ENCODE measurements around the gene PTPRE.

Gene PTPRE

DNA sequence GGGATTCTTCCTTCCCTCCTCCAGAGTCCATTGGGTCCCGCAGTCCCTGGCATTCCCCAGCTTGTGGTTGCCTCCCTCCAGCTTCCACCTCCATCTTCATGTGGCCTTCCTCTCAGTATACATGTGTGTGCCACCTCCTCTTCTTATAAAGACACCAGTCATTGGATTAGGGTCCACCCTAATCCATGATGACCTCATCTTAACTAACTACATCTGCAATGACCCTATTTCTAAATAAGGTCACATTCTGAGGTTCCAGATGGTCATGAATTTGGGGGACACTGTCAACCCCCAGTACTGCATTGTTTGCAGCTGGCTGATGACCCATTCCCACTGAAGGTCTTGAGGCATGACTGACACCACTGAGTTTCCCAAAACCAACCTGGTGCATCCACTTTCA is 99.0 kb downstream of the PTPRE start:
- no peak for DNase-seq

DNA sequence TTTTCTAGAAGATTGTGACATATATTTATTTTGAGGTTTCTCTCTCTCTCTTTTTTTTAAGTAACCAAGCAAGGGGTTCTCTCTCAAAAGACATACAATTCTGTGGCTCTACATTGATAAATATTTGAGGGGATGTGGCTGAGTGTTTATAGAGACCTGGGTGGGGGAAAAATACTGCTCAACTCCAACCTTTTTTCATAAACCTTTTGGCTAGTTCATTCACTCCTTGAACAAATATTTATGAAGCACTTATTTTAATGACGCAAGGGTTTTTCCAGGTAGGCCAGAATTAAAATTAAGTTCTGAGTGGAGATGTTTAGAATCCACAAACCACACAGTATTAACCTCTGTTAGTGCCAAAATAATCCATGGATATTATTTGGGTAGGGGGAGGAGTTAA is 100.2 kb downstream of the PTPRE start:
- DNase-seq, result no peak

DNA sequence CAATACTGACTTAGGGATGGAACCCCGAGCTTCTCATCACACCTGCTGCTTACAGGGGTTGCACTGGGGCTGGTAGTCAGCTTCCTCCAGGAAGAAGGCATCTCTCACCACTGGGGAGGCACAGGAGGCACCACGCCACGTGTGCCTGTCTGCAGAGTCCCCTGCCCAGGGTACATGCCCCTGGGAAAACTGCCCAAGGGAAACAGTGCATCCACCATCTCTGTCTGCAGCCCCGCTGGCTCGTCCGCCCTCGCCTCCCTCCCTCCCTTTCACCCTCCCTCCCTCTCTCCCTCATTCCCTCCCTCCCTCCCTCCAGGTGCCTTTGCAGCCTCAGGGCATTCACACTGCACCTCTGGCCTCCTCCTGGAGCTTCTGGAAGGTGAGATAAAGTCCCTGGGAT is 101.1 kb downstream of the PTPRE start:
- no peak for DNase-seq

DNA sequence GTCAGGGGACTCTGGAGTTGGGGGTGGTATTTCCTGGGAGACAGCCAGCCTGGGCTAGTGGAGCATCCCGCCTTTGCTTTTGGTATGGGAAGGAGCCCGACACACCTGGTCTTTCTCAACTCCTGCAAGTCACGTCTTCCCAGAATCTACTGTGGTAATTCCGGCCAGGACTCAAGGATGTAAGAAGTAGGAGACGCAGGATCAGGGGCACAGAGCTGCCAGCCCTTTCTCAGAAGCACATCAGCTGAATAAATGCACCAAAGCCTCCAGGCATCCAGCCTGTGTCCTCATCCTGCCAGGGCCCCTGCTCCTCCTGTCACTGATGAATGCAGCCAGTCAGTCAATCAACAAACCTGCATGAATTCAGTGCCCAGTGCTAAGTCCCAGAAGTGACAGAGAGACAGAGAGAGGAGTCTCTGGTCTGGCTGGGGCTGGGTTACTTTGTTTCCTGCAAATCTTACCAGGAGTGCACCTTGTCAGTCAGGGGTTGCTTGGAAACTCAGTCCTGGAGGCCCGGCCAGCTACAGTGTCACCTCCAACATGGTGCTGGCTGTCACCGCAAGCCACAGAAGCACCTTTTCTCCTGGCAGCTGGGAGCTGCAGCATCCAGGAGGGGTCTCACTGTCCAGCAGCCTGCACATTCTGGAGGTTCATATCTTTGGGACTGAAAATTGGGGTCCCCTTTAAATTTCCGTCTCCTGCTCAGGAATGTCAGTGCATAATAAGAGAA is 101.8 kb downstream of the PTPRE start:
- DNase-seq, result no peak

DNA sequence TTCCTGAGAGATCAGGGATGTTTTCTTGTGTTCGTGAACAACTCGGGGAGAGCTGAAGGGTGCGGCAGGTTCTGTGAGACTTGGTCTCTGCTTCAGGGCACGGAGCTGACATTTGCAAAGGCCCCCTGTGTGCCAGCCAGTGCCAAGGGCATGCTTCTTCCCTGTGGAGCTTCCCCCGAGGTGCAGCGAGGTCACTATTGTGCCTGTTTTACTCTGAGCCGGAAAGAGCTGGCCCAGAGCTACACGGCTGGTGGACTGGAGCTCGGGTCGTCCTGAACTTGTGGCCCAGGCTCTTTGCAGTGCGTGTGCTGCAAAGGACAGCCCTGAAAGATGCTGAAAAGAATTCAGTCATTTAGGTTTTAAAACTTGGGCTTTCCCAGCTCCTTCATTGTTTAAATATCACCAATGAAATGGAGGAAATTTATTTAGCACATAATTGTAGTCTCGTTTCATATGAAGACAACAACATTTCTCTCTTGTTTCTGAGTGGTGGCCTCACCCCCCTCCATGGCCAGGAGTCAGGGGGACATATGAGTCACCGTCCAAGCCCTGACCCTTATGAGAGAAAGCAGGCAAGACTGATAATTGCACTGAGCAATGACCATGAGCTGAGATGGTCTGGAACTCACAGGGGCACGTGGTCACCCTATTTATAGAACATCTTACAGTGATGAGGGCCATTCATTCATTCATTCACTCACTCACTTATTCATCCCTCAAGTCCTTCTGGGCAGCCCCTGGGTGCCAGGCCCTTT is 102.6 kb downstream of the PTPRE start:
- DNase-seq, result no peak

DNA sequence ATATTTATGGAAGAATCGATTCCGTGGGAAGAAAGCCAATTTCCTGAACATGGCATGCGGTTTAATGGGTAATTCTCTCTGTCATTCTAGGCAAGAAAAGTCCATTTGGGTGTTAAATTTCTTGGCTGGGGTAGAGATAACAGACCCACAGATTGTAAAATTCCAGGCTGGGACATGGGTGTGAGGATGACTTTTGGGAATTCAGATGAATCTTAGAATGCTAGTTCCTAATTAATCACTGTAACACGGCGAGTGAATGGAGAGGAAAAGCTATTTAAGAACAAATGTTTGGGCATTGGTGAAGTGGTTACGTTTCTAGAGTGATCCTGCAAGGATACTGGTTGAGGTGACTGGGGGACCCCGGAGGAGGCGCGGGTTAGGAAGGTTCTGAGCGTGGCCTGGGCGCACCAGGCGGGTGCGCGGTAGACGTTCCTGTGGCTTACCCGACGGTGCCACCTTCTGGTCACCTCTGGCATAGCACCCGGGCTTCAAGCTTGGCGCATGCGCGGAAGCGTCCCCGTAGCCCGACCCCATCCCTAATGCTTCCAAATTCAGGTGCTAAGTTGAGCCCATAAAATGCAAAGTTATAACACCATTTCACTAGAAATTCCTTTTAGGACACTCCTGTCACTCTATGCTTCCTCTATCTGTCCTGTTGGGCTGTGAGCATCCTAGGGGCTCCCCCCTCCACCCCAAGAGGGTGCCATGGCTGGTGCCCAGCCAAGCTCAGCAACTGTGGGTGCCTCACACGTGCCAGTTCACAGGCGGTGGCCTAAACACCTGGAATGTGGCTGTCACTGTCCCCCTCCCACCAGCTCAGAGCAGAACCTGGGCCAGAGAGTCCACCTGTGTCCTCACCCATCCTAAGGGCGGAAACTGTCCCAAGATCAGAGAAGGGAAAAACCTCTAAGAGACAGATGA is 104.4 kb downstream of the PTPRE start:
- peak; percentile 40 for DNase-seq

DNA sequence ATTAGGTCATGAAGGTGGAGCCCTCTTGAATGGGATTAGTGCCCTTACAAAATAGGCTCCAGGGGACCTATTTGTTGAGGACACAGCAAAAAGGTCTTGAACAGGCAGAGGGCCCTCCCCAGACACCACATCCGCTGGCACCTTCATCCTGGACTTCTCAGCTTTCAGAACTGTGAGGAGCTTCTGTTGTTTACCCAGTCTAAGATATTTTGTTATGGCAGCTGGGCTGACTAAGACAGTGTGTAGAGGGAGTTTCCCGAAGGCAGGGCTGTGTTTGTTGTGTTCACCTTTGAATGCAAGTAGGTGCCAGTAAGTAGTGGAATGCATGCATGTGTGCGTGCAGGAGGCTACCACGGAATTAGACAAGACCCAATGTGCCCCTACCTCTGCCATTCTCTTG is 106.7 kb downstream of the PTPRE start:
- DNase-seq, result no peak

DNA sequence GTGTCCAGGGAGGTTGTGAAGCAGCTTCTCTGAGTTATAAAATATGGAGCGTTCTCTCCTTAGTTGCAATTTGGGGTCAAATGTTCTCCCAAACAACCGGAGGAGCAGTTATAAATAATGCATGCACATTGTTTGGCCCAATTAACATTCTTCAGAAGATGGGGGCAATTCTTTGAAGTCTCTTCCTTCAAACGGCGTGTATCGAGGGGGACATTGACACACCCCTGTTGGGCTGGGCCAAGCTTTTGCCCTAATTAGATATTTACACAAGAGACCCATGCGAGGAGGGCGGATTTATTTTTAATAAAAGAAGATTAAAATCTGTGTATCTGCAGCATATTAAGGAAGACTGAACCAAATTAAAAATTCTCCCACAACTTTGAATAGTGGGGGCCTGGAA is 107.3 kb downstream of the PTPRE start:
- no peak for DNase-seq

DNA sequence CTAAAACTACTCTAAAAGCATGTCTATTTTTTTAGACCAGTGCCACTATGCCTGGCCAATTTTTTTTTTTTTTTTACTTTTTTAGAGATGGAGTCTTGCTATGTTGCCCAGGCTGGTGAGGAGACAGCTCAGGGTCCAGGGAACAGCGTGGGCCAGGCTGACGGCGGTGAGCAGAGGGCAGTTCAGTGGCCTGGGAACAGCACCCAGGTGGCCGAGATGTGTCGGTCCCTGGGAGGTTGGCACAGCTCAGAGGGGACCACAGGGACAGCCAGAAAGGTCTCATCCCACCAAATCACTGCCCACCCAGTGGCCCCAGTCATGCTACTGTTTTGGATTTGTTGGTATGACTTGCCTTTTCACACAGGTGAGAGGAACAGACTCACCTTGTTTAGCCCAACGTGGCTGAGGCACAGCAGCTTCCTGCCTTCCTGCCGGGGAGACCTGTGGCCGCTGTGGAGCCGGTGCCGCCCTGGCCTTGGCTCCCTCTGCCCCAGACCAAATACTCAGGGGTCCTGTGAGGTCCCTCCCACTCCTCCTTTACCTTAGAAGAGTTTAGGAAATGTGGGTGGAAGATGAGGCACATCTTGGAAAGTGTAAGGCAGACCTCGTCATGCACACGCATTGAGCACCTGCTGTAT is 109.6 kb downstream of the PTPRE start:
- DNase-seq, result no peak

DNA sequence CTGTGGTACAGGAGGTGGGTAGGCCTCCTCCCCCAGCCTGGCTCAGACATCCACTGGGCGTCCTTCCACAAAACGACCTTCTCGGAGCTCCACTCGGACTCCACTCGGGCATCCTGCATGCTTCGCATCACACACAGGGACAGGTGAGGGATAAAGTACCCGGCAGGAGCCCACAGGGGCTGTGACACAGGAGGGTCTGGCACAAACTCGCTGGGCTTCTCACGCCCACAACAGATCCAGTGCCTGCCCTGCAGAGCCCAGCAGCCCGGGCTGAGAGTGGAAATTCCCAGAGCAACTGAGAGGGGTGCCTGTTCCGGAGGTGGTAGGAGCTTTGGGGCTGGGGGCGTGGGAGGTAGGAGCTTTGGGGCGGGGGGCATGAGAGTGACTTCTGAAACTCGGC is 110.9 kb downstream of the PTPRE start:
- DNase-seq, result no peak

DNA sequence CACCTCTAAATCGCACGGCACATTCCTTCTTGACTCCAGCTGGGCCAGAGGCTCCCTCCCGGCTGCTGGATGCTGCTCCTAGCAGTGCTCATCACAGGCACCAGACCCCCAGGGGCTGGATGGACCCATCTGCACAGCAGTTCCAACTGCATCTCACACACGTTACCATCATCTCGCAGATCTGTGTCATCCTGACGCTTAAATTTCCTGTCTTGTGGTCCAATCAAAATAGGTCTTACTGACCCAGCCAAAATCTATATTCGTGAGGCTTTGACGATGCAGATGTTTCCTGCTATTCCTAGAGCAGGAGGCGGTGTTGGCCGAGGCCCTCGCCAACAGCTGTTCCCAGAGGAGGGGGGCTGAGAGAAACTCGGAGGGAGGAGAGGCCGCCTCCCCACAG is 111.3 kb downstream of the PTPRE start:
- no peak for DNase-seq

DNA sequence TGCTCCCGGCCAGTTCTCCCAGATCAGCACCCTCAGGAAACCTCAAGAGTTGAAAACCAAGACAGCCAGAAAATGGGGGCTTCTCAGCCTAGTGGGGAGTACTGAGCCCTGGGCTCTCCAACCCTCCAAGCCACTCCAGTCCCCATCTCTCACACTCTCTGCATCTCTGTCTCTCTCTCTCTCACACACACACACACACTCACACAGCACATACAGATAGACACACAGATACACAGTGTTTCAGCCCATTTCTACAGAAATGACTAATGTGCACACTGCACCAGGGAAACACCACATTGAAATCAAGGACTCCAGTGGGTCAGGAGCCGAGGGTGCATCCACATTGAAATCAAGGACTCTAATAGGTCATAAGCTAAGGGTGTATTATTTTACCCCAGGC is 111.8 kb downstream of the PTPRE start:
- DNase-seq, result no peak

DNA sequence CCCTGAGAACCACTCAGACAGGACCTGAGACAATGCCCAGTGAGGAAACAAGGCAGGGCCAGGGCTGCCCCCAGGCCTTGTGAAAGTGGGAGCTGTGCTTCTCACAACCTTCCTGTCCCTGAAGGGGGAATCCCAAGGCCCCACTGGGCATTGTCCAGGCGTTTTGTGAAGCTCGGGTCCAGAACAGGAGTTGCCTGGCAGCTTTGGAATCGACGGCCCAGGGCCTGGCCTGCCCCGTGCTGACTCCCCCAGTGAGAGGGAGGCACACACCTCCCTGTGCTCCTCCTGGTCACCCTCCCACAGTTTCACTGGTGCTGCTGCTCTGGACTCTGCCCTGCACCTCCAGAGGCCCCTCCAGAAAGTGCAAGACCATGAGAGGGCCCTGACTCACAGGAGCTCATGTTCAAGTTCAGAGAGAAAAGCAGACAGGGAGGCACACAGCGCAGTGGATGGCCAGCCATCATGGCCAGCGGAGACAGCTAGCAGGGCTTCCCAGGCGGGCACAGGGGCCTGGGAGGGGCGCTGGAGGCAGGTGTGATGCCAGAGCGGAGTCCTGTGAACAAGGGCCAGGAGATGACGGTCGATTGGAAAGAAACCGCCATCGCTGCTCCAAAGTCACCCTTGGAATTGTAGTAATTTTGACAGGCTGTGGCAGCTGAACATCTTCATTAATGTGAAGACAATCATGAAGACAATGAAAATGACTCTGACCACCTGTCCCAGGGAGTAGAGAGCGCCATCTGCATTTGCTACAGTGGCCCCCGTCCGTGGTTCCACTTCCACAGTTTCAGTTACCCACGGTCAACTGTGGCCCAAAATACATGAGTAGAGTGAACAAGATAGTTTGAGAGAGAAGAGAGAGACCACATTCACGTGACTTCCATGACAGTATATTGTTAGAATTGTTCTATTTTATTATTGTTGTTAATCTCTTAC is 115.6 kb downstream of the PTPRE start:
- no peak for DNase-seq

DNA sequence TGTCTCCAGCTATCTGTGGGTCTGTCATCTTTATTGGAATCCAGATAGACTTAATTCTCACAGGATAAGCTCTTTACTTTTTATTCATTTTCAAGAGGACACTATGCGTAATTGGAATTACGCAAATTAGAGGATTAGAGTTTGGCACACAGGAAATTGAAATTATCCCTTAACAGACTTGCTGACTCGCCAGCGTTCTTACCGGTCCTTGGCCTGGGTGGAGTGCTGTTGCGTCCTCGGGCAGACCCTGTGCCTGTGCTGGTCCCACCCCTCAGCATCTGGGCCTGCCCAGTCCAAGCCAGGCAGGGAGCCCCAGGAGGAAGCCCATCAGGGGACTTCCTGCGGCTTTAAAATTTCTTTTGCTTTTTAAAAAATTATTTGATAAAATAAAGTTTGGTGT is 117.5 kb downstream of the PTPRE start:
- DNase-seq, result no peak

DNA sequence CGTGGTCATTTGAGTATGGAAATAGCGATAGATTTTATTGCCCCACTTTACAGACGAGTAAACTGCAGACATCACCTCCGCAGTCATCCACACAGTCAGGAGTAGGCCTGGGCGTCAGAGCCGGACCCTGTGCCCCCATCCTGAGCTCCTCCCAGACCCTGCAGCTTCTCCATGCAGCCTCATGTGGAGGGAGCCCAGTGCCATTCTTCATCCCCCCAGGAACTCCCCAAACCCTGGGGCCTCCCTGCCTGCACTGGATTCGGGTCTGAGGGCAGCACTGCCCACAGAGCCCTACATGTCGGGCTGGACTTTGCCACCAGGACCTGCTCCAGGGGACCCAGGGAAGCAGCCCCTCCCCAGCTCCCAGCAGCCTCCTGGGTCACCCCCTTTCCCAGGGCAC is 118.5 kb downstream of the PTPRE start:
- DNase-seq, result no peak

DNA sequence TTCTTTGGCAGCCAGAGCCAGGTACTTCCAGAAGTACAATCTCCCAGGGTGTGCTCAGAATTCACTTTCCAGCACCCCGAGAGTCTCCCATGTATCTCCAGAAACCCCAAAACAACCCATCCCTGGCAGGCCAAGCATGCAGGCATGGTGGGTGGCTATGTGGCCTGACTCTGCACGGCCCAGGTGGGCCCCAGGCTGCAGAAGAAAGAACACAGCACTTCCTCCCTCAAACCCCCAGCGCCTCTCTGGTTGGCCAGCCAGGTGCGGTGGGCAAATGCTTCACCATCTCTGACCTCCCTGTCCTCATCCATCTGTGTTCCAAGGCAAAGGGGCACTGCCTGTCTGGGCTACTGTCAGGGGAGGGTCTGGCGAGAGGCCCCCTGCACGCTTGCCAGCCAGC is 119.0 kb downstream of the PTPRE start:
- no peak for DNase-seq

DNA sequence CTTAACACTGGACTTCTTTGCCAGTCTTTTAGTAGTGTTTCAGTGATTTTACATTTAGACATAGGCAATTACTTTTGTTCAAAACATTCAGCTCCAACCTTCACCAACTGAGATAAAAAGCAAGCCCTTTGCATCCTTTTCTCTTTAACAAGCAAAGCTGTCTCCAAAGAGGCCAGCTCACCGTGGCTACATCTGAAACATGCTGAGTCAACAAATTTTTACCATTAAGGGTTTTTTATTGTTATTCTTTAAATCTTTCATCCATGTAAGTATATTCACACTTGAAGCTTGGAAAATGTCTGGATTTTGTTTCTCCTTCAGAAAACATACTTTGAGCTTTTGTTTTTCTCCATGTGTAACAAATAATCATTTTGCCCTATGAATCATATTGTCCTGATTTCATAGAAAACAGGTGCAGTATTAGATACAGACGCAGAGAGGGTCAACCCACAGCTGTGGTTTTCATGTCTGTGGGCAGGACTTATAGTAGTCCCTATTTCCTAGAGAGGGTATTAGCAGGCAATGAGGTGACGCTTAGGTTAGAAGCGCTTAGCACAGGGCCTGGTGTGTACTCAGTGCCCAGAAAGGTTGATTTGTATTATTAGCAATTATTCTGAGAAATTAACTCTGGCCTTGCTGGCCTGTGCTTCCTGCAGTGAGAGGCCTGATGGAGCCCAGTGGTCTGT is 119.9 kb downstream of the PTPRE start:
- no peak for DNase-seq

DNA sequence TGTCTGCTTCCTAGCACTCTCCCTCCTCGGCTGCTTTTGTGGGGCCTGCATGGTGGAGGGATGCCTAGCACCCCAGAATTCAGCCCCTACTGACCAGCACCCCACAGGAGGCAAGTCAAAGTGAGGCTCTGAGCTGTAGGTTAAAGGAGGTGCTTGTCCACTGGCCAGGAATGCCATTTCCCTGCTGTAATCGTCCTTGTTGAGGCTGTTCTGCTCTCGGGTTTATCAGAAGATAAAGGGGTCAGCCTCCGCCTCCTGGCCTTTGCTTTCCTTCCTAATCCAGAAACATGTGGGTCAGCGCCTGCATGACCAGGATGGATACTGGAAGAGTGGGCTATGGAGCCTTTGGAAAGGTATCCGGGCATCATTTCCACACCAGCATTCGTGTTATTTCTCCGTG is 120.4 kb downstream of the PTPRE start:
- no peak for DNase-seq

DNA sequence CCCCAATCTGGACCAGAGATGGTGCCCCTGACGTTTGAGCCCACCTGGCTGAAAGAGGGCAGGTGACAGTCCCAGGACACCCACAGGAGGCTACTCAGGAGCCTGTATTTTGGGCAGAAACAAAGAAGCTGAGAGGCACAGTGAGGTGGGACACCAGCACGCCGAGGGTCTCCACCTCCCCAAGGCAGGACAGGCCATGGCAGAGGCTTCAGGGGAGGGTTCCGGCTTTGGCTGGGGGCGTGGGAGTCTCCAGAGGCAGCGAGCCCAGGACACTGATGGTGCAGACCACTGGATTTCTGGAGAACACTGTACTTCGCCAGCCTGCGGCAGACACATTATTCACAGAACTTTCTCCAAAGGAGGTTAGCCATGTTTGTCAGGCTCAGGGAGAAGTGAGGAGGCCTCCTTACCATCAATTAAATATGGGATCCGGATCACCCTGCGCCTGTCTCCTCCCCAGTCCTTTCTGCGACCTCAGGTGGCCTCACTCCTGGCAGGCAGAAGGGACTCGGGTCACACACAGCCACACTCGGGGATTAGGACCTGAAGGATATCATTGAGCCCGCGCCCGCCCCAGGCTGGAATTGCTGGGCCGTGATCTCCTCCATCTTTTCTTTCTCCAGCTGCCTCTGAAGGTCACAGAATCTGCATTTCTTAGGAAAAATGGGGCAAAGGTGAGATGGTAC is 121.1 kb downstream of the PTPRE start:
- no peak for DNase-seq

DNA sequence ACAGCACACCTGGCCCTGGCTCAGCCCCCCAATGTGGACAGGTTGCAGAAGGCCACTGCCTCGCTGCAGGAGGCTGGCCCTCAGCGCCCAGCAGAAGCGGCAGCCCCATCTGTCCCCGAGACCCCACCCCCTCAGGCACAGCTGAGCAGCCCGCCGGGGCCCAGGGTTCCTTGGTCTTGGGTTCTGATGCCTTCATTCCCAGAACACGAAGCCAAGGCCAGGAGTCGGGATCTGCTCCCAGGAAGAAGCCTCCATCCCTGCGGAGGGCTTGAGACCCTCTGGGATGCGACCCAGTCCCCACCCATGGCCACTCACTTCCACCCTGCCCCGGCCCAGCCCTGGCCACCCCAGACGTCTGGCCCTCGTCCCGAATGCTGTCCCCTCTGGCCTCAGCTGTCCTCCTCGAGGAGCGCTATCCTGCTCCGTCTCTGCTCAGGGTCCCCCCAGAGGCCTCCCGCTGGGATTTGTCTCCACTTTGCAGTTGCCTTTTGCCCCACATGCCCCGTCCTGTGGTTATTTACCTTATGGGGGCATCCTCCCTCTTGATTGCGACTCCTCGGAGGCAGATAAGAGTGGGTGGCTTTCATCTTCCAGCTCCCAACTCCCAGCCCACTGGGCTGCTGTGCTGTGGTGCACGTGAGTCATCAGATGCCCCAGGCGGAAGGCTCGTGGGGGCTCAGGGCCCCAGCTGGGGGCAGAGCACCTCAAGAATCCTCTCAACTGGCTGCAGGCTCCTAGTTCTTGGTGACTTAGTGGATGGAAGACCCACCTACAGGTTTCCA is 121.8 kb downstream of the PTPRE start:
- no peak for DNase-seq

All from NCI-H69 (cell line).